Suprapubic skin (tissue), 3 donors: ENCODE results near the gene ASCC1.

ENCODE experiments used
- POLR2AphosphoS5 ChIP-seq, 3 donors: sonication (generic); formaldehyde crosslinking; IDR thresholded peaks; one replicate each; pipeline ENCODE4 v1.6.1; 2017; ENCODE audit warnings: antibody characterized with exemption in 3 of 3
- TF ChIP-seq, protein P1 (sequence below), 2 donors: fragments of 200-600 bp in 1 of 2; fragments of 450-650 bp in 1 of 2; sonication (generic) in 1 of 2; IDR thresholded peaks; one replicate each; pipeline ENCODE4 v1.5.1; 2016 to 2019; ENCODE audit warnings: antibody characterized with exemption in 2 of 2, mild to moderate bottlenecking in 1 of 2, moderate library complexity in 1 of 2

- TF ChIP-seq, protein P1, sequence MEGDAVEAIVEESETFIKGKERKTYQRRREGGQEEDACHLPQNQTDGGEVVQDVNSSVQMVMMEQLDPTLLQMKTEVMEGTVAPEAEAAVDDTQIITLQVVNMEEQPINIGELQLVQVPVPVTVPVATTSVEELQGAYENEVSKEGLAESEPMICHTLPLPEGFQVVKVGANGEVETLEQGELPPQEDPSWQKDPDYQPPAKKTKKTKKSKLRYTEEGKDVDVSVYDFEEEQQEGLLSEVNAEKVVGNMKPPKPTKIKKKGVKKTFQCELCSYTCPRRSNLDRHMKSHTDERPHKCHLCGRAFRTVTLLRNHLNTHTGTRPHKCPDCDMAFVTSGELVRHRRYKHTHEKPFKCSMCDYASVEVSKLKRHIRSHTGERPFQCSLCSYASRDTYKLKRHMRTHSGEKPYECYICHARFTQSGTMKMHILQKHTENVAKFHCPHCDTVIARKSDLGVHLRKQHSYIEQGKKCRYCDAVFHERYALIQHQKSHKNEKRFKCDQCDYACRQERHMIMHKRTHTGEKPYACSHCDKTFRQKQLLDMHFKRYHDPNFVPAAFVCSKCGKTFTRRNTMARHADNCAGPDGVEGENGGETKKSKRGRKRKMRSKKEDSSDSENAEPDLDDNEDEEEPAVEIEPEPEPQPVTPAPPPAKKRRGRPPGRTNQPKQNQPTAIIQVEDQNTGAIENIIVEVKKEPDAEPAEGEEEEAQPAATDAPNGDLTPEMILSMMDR (IDR thresholded peaks at IDR 0.05), result no peak
- TF ChIP-seq POLR2AphosphoS5 (IDR thresholded peaks at IDR 0.05), result no peak
Measured at GRCh38 chr10:72109636-72110157, 106.4 kb downstream of the ASCC1 start.
